ENCODE data around the gene OBP2A. TPM values are rescaled to one million over a fixed set of nuclear protein-coding genes. Genes with fewer than 3 reads are reported as not detected.
"Not testable (repeated sequence)": the region's sequence is repeated elsewhere in the genome, so short reads cannot be mapped to it uniquely, and the experiment has no call there.

Gene OBP2A
- total RNA-seq, 1 experiment from 2014 or later = not detected

DNA sequence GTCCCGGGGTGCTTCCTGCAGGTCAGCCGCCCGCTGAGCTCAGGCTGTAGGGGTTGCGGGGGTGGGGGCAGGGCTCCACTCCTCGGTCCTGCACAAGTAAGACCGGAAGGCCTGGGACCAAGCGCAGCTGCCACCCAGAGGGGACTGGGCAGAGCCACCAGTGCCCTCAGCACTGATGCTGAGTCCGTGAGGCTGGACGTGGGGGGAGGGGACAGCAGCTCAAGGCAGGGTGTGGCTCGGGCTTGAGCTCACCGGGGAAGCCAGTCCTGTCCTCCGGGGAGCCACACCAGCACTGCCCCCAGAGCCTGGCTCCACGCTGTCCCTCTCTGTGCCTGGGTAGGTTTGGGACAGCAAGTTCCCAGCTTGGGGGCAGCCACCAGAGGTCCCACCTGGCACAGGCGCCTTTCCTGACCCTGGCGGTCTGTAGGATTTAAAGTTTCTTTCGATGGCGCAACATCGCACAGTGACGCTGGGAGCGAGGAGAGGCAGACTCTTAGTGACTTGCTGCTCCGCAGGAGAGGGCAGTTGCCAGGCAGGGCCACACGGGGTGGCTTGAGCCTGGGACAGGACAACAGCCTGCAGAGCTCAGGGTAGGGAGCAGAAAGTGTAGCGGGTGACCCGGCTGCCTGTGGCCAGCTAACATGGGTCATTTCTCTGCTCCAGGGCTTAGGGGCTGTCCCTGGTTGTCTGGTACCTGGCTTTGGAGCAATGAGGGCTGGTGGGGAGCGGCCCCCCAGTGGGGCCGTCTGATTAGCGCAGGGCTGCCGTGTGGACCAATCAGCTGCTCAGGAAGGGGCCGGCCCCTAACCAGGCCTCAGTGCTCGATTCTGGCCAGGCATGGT, 19.0 kb upstream of the OBP2A start:
- H4K5ac ChIP-seq (ENCODE audit: insufficient read length, low read depth, low read length) = no peak overlapping the region
- no peak overlapping the region for H2BK120ac ChIP-seq (ENCODE audit: low read depth, low read length, poor library complexity, severe bottlenecking)
- H3K9ac ChIP-seq (ENCODE audit: extremely low read depth, insufficient read length, low read length) = no peak overlapping the region
- no peak overlapping the region for H2AK5ac ChIP-seq (ENCODE audit: insufficient read length, low read length)
- no peaks in the 10 kb centered on the region for H3K79me2 ChIP-seq (ENCODE audit: insufficient read depth, low read length)
- Mint-ChIP-seq H3K4me3 (no peak overlapping the region), H3K27ac (peak overlapping the region in 1 of 3 experiments; percentile 27; a peak in 2 of 7 replicates), H3K9me3 (no peaks in the 10 kb centered on the region), H3K27me3 (ENCODE audit: low read depth) (peaks cover 2% of the 10 kb centered on the region), H3K4me1 (peaks cover 4 to 11% of the 10 kb centered on the region in 2 experiments), H3K36me3 (ENCODE audit: insufficient read depth in 1 of 3, low read depth in 3 of 3) (no peaks in the 10 kb centered on the region)
- WGBS (ENCODE audit: extremely low coverage, insufficient read length, low lambda C conversion rate) = no CpG with 5 or more reads among the region's 30 CpGs
- no peaks in the 10 kb centered on the region; the same call in 1 of the 2 replicates for H3K4me1 ChIP-seq (ENCODE audit: insufficient read depth, low read length)
- H3K9me3 ChIP-seq (ENCODE audit: control insufficient read depth, low read depth, low read length) = no peaks in the 10 kb centered on the region
- no peaks in the 10 kb centered on the region for H3K79me1 ChIP-seq (ENCODE audit: insufficient read depth, low read depth, low read length, poor library complexity, severe bottlenecking)
- no peaks in the 10 kb centered on the region for H3K27me3 ChIP-seq (ENCODE audit: insufficient read depth, low read length)
- H3T11ph ChIP-seq (ENCODE audit: low read length) = no peak overlapping the region
- H3K4me2 ChIP-seq (ENCODE audit: insufficient read depth, insufficient read length, low read length) = no peak overlapping the region
- H2BK12ac ChIP-seq (ENCODE audit: insufficient read length, low read depth, low read length) = no peak overlapping the region
- TF ChIP-seq, protein P1, sequence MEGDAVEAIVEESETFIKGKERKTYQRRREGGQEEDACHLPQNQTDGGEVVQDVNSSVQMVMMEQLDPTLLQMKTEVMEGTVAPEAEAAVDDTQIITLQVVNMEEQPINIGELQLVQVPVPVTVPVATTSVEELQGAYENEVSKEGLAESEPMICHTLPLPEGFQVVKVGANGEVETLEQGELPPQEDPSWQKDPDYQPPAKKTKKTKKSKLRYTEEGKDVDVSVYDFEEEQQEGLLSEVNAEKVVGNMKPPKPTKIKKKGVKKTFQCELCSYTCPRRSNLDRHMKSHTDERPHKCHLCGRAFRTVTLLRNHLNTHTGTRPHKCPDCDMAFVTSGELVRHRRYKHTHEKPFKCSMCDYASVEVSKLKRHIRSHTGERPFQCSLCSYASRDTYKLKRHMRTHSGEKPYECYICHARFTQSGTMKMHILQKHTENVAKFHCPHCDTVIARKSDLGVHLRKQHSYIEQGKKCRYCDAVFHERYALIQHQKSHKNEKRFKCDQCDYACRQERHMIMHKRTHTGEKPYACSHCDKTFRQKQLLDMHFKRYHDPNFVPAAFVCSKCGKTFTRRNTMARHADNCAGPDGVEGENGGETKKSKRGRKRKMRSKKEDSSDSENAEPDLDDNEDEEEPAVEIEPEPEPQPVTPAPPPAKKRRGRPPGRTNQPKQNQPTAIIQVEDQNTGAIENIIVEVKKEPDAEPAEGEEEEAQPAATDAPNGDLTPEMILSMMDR (conservative IDR thresholded peaks at IDR 0.05) = no peak
- no peak overlapping the region for H3K27ac ChIP-seq (ENCODE audit: insufficient read length, low read depth, low read length)
- H3K56ac ChIP-seq (ENCODE audit: insufficient read length, low read depth, low read length) = no peak overlapping the region
- no peak overlapping the region for H2BK5ac ChIP-seq (ENCODE audit: insufficient read length, low read length)
- H2AFZ ChIP-seq (ENCODE audit: low read length) = no peak overlapping the region
- H4K8ac ChIP-seq (replicated peaks; ENCODE audit: insufficient read length, low read depth, low read length) = no peak overlapping the region
- no peak overlapping the region for H3K23ac ChIP-seq (ENCODE audit: insufficient read length, low read depth, low read length)
- H3K14ac ChIP-seq (ENCODE audit: insufficient read depth, low read length) = no peak overlapping the region
- no peak overlapping the region for H2BK15ac ChIP-seq (ENCODE audit: low read depth, low read length)
- H4K20me1 ChIP-seq (ENCODE audit: control insufficient read depth, insufficient read depth, insufficient read length) = no peaks in the 10 kb centered on the region
- peak; percentile 57 for DNase-seq
- H3K23me2 ChIP-seq (ENCODE audit: insufficient read length, low read depth, low read length, poor library complexity, severe bottlenecking) = no peaks in the 10 kb centered on the region
- no peak overlapping the region for H3K4ac ChIP-seq (ENCODE audit: low read depth, low read length)
- H4K91ac ChIP-seq (ENCODE audit: insufficient read length, low read depth, low read length) = no peak overlapping the region
- peak overlapping the region; percentile 13 for H3K18ac ChIP-seq (ENCODE audit: insufficient read length, low read depth, low read length)
- no peak overlapping the region for H2BK20ac ChIP-seq (ENCODE audit: low read depth, low read length, poor library complexity, severe bottlenecking)

DNA sequence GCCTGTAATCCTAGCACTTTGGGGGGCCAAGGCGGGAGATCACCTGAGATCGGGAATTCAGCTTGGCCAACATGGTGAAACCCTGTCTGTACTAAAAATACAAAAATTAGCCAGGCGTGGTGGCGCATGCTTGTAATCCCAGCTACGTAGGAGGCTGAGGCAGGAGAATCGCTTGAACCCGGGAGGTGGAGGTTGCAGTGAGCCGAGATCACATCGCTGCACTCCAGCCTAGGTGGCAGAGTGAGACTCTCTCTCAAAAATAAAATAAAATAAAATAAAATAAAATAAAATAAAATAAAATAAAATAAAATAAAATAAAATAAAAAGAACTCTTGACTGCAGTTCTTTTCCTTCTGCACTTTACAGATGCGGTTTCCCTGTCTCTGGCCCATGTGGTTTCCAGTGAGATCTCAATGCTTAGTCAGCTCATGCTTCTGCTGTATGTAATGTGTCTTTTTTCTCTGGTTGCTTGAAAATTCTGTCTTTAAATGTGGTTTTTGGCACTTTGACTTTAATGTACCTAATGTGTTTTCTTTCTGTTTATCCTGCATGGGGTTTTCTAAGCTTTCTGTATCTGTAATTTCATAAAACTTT, 17.0 kb upstream of the OBP2A start:
- H3K23ac ChIP-seq (ENCODE audit: insufficient read length, low read depth, low read length); H3K4me1 Mint-ChIP-seq; H3K9me3 Mint-ChIP-seq; H2AFZ ChIP-seq (ENCODE audit: low read length); H3K4me2 ChIP-seq (ENCODE audit: insufficient read depth, insufficient read length, low read length); H4K20me1 ChIP-seq (ENCODE audit: control insufficient read depth, insufficient read depth, insufficient read length); H3K23me2 ChIP-seq (ENCODE audit: insufficient read length, low read depth, low read length, poor library complexity, severe bottlenecking); H2BK5ac ChIP-seq (ENCODE audit: insufficient read length, low read length); H3K27ac Mint-ChIP-seq; H3K27me3 Mint-ChIP-seq (ENCODE audit: low read depth); H3K14ac ChIP-seq (ENCODE audit: insufficient read depth, low read length); H2BK12ac ChIP-seq (ENCODE audit: insufficient read length, low read depth, low read length); H3K56ac ChIP-seq (ENCODE audit: insufficient read length, low read depth, low read length); H2AK5ac ChIP-seq (ENCODE audit: insufficient read length, low read length); H2BK120ac ChIP-seq (ENCODE audit: low read depth, low read length, poor library complexity, severe bottlenecking); H3K9me3 ChIP-seq (ENCODE audit: control insufficient read depth, low read depth, low read length); H3K4me1 ChIP-seq (ENCODE audit: insufficient read depth, low read length); H4K91ac ChIP-seq (ENCODE audit: insufficient read length, low read depth, low read length); H2BK15ac ChIP-seq (ENCODE audit: low read depth, low read length); H3K27ac ChIP-seq (ENCODE audit: insufficient read length, low read depth, low read length); H3K79me1 ChIP-seq (ENCODE audit: insufficient read depth, low read depth, low read length, poor library complexity, severe bottlenecking); H3K4ac ChIP-seq (ENCODE audit: low read depth, low read length); H3K36me3 Mint-ChIP-seq (ENCODE audit: insufficient read depth in 1 of 3, low read depth in 3 of 3); H4K8ac ChIP-seq (replicated peaks; ENCODE audit: insufficient read length, low read depth, low read length); H3K18ac ChIP-seq (ENCODE audit: insufficient read length, low read depth, low read length); H4K5ac ChIP-seq (ENCODE audit: insufficient read length, low read depth, low read length); H3K9ac ChIP-seq (ENCODE audit: extremely low read depth, insufficient read length, low read length); H2BK20ac ChIP-seq (ENCODE audit: low read depth, low read length, poor library complexity, severe bottlenecking); H3K4me3 Mint-ChIP-seq; H3K27me3 ChIP-seq (ENCODE audit: insufficient read depth, low read length); H3K79me2 ChIP-seq (ENCODE audit: insufficient read depth, low read length); H3T11ph ChIP-seq (ENCODE audit: low read length); DNase-seq: not testable (repeated sequence)
- WGBS (ENCODE audit: extremely low coverage, insufficient read length, low lambda C conversion rate) = no CpG with 5 or more reads among the region's 10 CpGs
